ENCODE measurements around the gene FNDC3B.

DNA sequence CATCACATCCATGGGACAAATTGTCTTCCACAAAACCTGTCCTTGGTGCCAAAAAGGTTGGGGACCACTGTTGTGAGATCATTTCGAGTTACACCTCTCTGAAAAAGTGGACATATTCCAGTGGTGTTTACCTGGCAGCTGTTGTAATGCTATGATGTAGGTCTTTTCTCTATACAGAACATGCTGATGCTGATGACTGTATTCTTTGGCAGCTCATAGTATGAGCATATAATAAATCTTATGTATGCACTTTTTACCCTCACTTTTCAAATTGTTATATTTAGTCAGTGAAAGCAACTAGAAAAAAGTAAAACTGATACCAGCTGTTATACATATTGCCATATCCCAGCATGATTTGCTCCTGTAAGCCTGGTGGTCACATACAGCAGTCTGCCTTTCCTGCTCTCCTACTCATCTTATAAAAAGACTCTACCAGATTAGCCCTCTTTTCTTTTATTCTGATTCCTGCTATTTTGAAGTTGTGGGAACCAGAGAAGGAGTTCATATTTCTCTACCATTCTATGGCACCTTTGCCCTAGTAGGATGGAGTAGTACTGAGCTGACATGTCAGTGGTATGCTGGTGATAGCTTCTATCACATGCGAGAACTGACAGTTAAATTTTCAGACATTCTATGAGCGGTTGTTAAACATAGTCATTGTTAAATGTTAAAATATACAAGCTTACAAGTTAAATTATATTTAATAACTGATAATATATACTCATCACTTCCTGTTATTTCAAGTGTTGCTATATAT, 128.7 kb downstream of the FNDC3B start:
- TF ChIP-seq, protein P1, sequence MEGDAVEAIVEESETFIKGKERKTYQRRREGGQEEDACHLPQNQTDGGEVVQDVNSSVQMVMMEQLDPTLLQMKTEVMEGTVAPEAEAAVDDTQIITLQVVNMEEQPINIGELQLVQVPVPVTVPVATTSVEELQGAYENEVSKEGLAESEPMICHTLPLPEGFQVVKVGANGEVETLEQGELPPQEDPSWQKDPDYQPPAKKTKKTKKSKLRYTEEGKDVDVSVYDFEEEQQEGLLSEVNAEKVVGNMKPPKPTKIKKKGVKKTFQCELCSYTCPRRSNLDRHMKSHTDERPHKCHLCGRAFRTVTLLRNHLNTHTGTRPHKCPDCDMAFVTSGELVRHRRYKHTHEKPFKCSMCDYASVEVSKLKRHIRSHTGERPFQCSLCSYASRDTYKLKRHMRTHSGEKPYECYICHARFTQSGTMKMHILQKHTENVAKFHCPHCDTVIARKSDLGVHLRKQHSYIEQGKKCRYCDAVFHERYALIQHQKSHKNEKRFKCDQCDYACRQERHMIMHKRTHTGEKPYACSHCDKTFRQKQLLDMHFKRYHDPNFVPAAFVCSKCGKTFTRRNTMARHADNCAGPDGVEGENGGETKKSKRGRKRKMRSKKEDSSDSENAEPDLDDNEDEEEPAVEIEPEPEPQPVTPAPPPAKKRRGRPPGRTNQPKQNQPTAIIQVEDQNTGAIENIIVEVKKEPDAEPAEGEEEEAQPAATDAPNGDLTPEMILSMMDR (IDR thresholded peaks at IDR 0.05; ENCODE audit: low read length) = no peak
- no peak for TF ChIP-seq EZH2 (IDR thresholded peaks at IDR 0.05; ENCODE audit: borderline replicate concordance, low read length)

Data from OCI-LY1 (cell line).